MM.1S (cell line): ENCODE measurements around the gene AHCYL2.
A peak's percentile ranks its signal among the peaks of the same experiment; 100 is the strongest.

Experiments used
- DNase-seq: peaks from one replicate; pipeline ENCODE4 v3.0.0-alpha.2; 2015
- H2AFZ ChIP-seq: fragments of 300-600 bp; sonication (generic); 2 replicates; pipeline ENCODE4 v1.6.0; 2016; ENCODE audit warnings: antibody characterized with exemption, low read length
- H3F3A ChIP-seq: fragments of 300-600 bp; sonication (generic); 2 replicates; pipeline ENCODE4 v1.6.1; 2016; ENCODE audit warnings: mild to moderate bottlenecking, antibody characterized with exemption, low read length, moderate library complexity, mixed read lengths; ENCODE audit not compliant: insufficient read depth
- H3K27ac ChIP-seq: fragments of 300-600 bp; sonication (generic); 2 replicates; pipeline ENCODE4 v1.5.1; 2016; ENCODE audit warnings: mild to moderate bottlenecking, low read length
- H3K27me3 ChIP-seq: fragments of 300-600 bp; sonication (generic); replicated peaks from 2 replicates; pipeline ENCODE4 v1.6.0; 2016; ENCODE audit warnings: low read length; ENCODE audit not compliant: insufficient read depth
- H3K36me3 ChIP-seq: fragments of 300-600 bp; sonication (generic); replicated peaks from 2 replicates; pipeline ENCODE4 v1.6.1; 2016; ENCODE audit warnings: mild to moderate bottlenecking, low read length, mixed read lengths; ENCODE audit not compliant: insufficient read depth
- H3K4me1 ChIP-seq: fragments of 300-600 bp; sonication (generic); 2 replicates; pipeline ENCODE4 v1.6.1; 2016; ENCODE audit warnings: low read length, mixed read lengths
- H3K4me2 ChIP-seq: fragments of 300-600 bp; sonication (generic); 2 replicates; pipeline ENCODE4 v1.6.0; 2016; ENCODE audit warnings: low read depth, low read length
- H3K4me3 ChIP-seq: fragments of 300-600 bp; sonication (generic); 2 replicates; pipeline ENCODE4 v1.5.1; 2016; ENCODE audit warnings: low read length, mixed read lengths
- H3K79me2 ChIP-seq: fragments of 300-600 bp; sonication (generic); 2 replicates; pipeline ENCODE4 v1.6.1; 2016; ENCODE audit warnings: mixed run types, low read length, mixed read lengths
- H3K9ac ChIP-seq: fragments of 300-600 bp; sonication (generic); 2 replicates; pipeline ENCODE4 v1.6.1; 2016; ENCODE audit warnings: low read length, mixed read lengths
- H3K9me2 ChIP-seq: fragments of 300-600 bp; sonication (generic); replicated peaks from 2 replicates; pipeline ENCODE4 v1.6.1; 2016; ENCODE audit warnings: mild to moderate bottlenecking, low read length, mixed read lengths; ENCODE audit not compliant: insufficient read depth
- H3K9me3 ChIP-seq: fragments of 300-600 bp; sonication (generic); replicated peaks from 2 replicates; pipeline ENCODE4 v1.6.1; 2016; ENCODE audit warnings: mild to moderate bottlenecking, low read length, mixed read lengths; ENCODE audit not compliant: insufficient read depth
- H4K20me1 ChIP-seq: fragments of 300-600 bp; sonication (generic); 2 replicates; pipeline ENCODE4 v1.6.1; 2016; ENCODE audit warnings: mild to moderate bottlenecking, low read length, moderate library complexity, mixed read lengths; ENCODE audit not compliant: insufficient read depth
- CTCF ChIP-seq: fragments of 300-600 bp; sonication (generic); IDR thresholded peaks from 2 replicates; pipeline ENCODE4 v1.5.1; 2016; ENCODE audit warnings: antibody characterized with exemption, low read length, mixed read lengths
- EZH2 ChIP-seq: fragments of 300-600 bp; sonication (generic); optimal IDR thresholded peaks from 2 replicates; pipeline ENCODE3; 2017; ENCODE audit warnings: low read depth, mild to moderate bottlenecking, antibody characterized with exemption, low read length, mixed read lengths
- EZH2phosphoT487 ChIP-seq: fragments of 300-600 bp; sonication (generic); IDR thresholded peaks from 2 replicates; pipeline ENCODE4 v1.6.1; 2018; ENCODE audit warnings: antibody characterized with exemption, low read length

Gene AHCYL2

GRCh38 chr7:129453510-129454248, 228.8 kb downstream of the AHCYL2 start:
- no peak overlapping the region for H2AFZ ChIP-seq
- no peaks in the 10 kb centered on the region for H3K79me2 ChIP-seq
- H3K27ac ChIP-seq: no peak overlapping the region

GRCh38 chr7:129454249-129454551, 229.4 kb downstream of the AHCYL2 start:
- Histone ChIP-seq H3K9ac (no peak overlapping the region), H2AFZ (no peak overlapping the region), H4K20me1 (no peaks in the 10 kb centered on the region), H3F3A (no peaks in the 10 kb centered on the region), H3K4me2 (peak overlapping the region; percentile 10; the same call in 1 of the 2 replicates), H3K4me3 (no peak overlapping the region), H3K9me3 (no peaks in the 10 kb centered on the region), H3K27me3 (no peaks in the 10 kb centered on the region), H3K27ac (no peak overlapping the region), H3K9me2 (no peaks in the 10 kb centered on the region), H3K79me2 (no peaks in the 10 kb centered on the region), H3K36me3 (no peaks in the 10 kb centered on the region), H3K4me1 (peaks cover 14% of the 10 kb centered on the region)
- TF ChIP-seq CTCF: no peak
- no peak for TF ChIP-seq EZH2
- no peak for TF ChIP-seq EZH2phosphoT487
- DNase-seq: no peak

More at GRCh38 chr7:129453510-129454248, 228.8 kb downstream of the AHCYL2 start:
- peak; percentile 44 for DNase-seq
- Histone ChIP-seq H3F3A (no peaks in the 10 kb centered on the region), H3K36me3 (no peaks in the 10 kb centered on the region), H3K4me2 (peak overlapping the region; percentile 10; the same call in 1 of the 2 replicates), H3K9me3 (no peaks in the 10 kb centered on the region), H3K27me3 (no peaks in the 10 kb centered on the region), H3K4me1 (peaks cover 14% of the 10 kb centered on the region), H3K9ac (no peak overlapping the region), H3K9me2 (no peaks in the 10 kb centered on the region), H3K4me3 (no peak overlapping the region), H4K20me1 (no peaks in the 10 kb centered on the region)
- no peak for TF ChIP-seq CTCF
- no peak for TF ChIP-seq EZH2

GRCh38 chr7:129456421-129456820, 231.6 kb downstream of the AHCYL2 start:
- Histone ChIP-seq H3K9ac (no peak overlapping the region), H3K27ac (no peak overlapping the region), H4K20me1 (no peaks in the 10 kb centered on the region), H3K27me3 (no peaks in the 10 kb centered on the region), H3K4me3 (no peak overlapping the region), H2AFZ (no peak overlapping the region), H3K36me3 (no peaks in the 10 kb centered on the region), H3F3A (no peaks in the 10 kb centered on the region), H3K9me3 (no peaks in the 10 kb centered on the region), H3K4me2 (no peak overlapping the region), H3K79me2 (no peaks in the 10 kb centered on the region), H3K9me2 (no peaks in the 10 kb centered on the region), H3K4me1 (peaks cover 14% of the 10 kb centered on the region)
- TF ChIP-seq EZH2: no peak
- TF ChIP-seq CTCF: no peak
- no peak for TF ChIP-seq EZH2phosphoT487
- no peak for DNase-seq
